GM12878 (cell line): ENCODE measurements around the gene TFF1. TPM values are rescaled to one million over a fixed set of nuclear protein-coding genes. Genes with fewer than 3 reads are reported as not detected.

Source experiments
- ATAC-seq: fragments of 200-7000 bp; cut with Tn5 transposase; 3 replicates; pipeline ENCODE4 v1.9.1; 2020; ENCODE audit warnings: mild to moderate bottlenecking, moderate library complexity
- BruUV-seq: library from RNA; stranded (reverse); fragments of 400-500 nt; replicated peaks from 2 replicates; lab custom pipeline; 2021; lab: Mats Ljungman, UMichigan
- CTCF ChIA-PET: fragments of 300-600 bp; sonication (Branson Sonifier 250); formaldehyde crosslinking; extraction: SDS; loops from one replicate; lab custom pipeline; 2021; ENCODE audit warnings: inconsistent platforms; lab: Yijun Ruan, JAX
- POLR2A ChIA-PET: fragments of 350-600 bp; formaldehyde crosslinking; extraction: SDS; loops from one replicate; lab custom pipeline; 2021; ENCODE audit warnings: inconsistent platforms; lab: Charles Lee
- RAD21 ChIA-PET: fragments of 300-600 bp; sonication (Branson Sonifier 250); formaldehyde crosslinking; loops from one replicate; lab custom pipeline; 2023; ENCODE audit warnings: antibody characterized with exemption; ENCODE audit not compliant: unreplicated experiment; lab: Charles Lee
- SMC1A ChIA-PET: fragments of 300-600 bp; sonication (Branson Sonifier 250); formaldehyde crosslinking; loops from one replicate; lab custom pipeline; 2023; ENCODE audit not compliant: unreplicated experiment, uncharacterized antibody; lab: Charles Lee
- DNase-seq: peaks from one replicate; pipeline ENCODE4 v3.0.0-alpha.2; 2011; ENCODE audit warnings: low read depth, low spot score
- FAIRE-seq: peaks from 3 replicates; lab custom pipeline; 2011; peaks lifted over from hg19 to GRCh38; lab: Jason Lieb, UNC
- H2AFZ ChIP-seq: 2 replicates; pipeline ENCODE4 v1.6.0; 2011; ENCODE audit warnings: low read depth, low read length, control low read depth; ENCODE audit not compliant: control insufficient read depth
- H3K27ac ChIP-seq: 2 replicates; pipeline ENCODE4 v1.5.1; 2011; ENCODE audit warnings: control low read depth; ENCODE audit not compliant: control insufficient read depth, insufficient read depth
- H3K27me3 ChIP-seq, 2 experiments: replicated peaks in 1 of 2; 2 replicates each; pipeline versions ENCODE4 v1.6.0 to v1.6.1; 2011; ENCODE audit warnings: low read length in 1 of 2; ENCODE audit not compliant: control insufficient read depth in 2 of 2, insufficient read depth in 2 of 2
- H3K36me3 ChIP-seq, 2 experiments: 2 replicates each; pipeline ENCODE4 v1.5.1; 2011; ENCODE audit warnings: low read length in 1 of 2; ENCODE audit not compliant: control insufficient read depth in 2 of 2, insufficient read depth in 2 of 2
- H3K4me1 ChIP-seq: 2 replicates; pipeline ENCODE4 v1.6.1; 2011; ENCODE audit warnings: mild to moderate bottlenecking, low read length, moderate library complexity, mixed read lengths; ENCODE audit not compliant: control insufficient read depth, insufficient read depth
- H3K4me2 ChIP-seq: 2 replicates; pipeline ENCODE4 v1.6.0; 2011; ENCODE audit warnings: control low read depth; ENCODE audit not compliant: control insufficient read depth, insufficient read depth
- H3K4me3 ChIP-seq: fragments of 200-600 bp; sonication (generic); 2 replicates; pipeline ENCODE4 v1.5.1; 2016
- H3K79me2 ChIP-seq: 2 replicates; pipeline ENCODE4 v1.6.0; 2011; ENCODE audit warnings: low read length; ENCODE audit not compliant: control insufficient read depth, insufficient read depth
- H3K9ac ChIP-seq: 2 replicates; pipeline ENCODE4 v1.8.0; 2011; ENCODE audit warnings: low read length, control low read depth, mixed read lengths; ENCODE audit not compliant: control insufficient read depth, insufficient read depth
- H3K9me3 ChIP-seq: replicated peaks from 3 replicates; pipeline ENCODE4 v1.5.1; 2011; ENCODE audit warnings: mild to moderate bottlenecking, low read length; ENCODE audit not compliant: control insufficient read depth, insufficient read depth
- H4K20me1 ChIP-seq: 2 replicates; pipeline ENCODE4 v1.6.0; 2011; ENCODE audit not compliant: control insufficient read depth, insufficient read depth
- BHLHE40 ChIP-seq, 2 experiments: fragments of 450-650 bp in 1 of 2; IDR thresholded peaks; 2 replicates each; pipeline ENCODE4 v1.6.1; 2011 to 2017; ENCODE audit warnings: low read depth in 2 of 2, borderline replicate concordance in 1 of 2, improper control_type of control experiment in 1 of 2, low read length in 1 of 2, mild to moderate bottlenecking in 1 of 2
- PRDM15 ChIP-seq: fragments of 450-650 bp; formaldehyde crosslinking; IDR thresholded peaks from 2 replicates; pipeline ENCODE4 v1.4.0; 2020; ENCODE audit warnings: mild to moderate bottlenecking, moderate library complexity
- ZNF217 ChIP-seq: fragments of 450-650 bp; IDR thresholded peaks from 2 replicates; pipeline ENCODE4 v1.6.1; 2017; ENCODE audit warnings: antibody characterized with exemption, mild to moderate bottlenecking
- ZNF622 ChIP-seq: fragments of 450-650 bp; IDR thresholded peaks from 2 replicates; pipeline ENCODE4 v1.6.1; 2017; ENCODE audit warnings: mild to moderate bottlenecking, inconsistent platforms
- WGBS: methylation state at CpG from one replicate; pipeline ENCODE4 v1.1.6; 2016; ENCODE audit warnings: low lambda C conversion rate; ENCODE audit not compliant: insufficient replicate concordance, insufficient coverage; ENCODE audit errors: missing lambda C conversion rate; 5-methylcytosine and 5-hydroxymethylcytosine counted together
- in situ Hi-C: fragments of 300-500 bp; cut with MboI; formaldehyde crosslinking; loops from 9 replicates; pipeline ENCODE4 v1.14.3; 2018; ENCODE audit warnings: mixed read lengths
- intact Hi-C: fragments of 100-400 bp; cut with micrococcal nuclease; formaldehyde crosslinking; loops from one replicate; pipeline ENCODE4 v1.14.2; 2022; ENCODE audit not compliant: unreplicated experiment
- polyA plus RNA-seq, 11 experiments: library from polyadenylated mRNA; depleted of rRNA in 4 of 11; unstranded in 6 of 11; stranded (reverse) in 5 of 11; fragments of >200 nt; fragmentation: Nextera tagmentation in 4 of 11; fragmentation: Illumina TruSeq in 1 of 11; extraction: Ambion mirVana in 4 of 11; extraction: Trizol in 1 of 11; gene quantifications; 1 replicate in 1 of 11; 2 replicates in 10 of 11; pipeline versions ENCODE4 v1.2.1 to v1.2.3, GENCODE V29; 2011 to 2016; ENCODE audit warnings: inconsistent platforms in 2 of 11, missing spikeins in 2 of 11, low read depth in 1 of 11
- total RNA-seq, 4 experiments: library from RNA; depleted of rRNA in 3 of 4; stranded (reverse); fragments of >200 nt in 3 of 4; fragmentation: Illumina TruSeq in 1 of 4; extraction: Trizol in 1 of 4; gene quantifications; 2 replicates each; pipeline versions ENCODE4 v1.2.1 to v1.2.3, GENCODE V29; 2013 to 2021

TFF1 gene
- total and polyA plus RNA-seq, 10 of the 15 experiments (the other 5 are each of a cell fraction or from before 2014, with no cell fraction given): 0.13 TPM; not detected in 9

GRCh38 chr21:42385619-42386018 is 19.3 kb upstream of the TFF1 start:
- ChIA-PET CTCF (interaction anchor here (1.1 to 1.6 kb wide), 3 partner anchors 10 to 219 kb away, joined by 3 read pairs; no protein-coding TSS in a partner anchor), RAD21 (no interaction called here)
- intact Hi-C loops: no loop called here
- ATAC-seq: no peak
- Histone ChIP-seq H3K4me1 (peaks cover 37% of the 10 kb centered on the region), H3K36me3 (no peaks in the 10 kb centered on the region), H3K27ac (no peak overlapping the region)
- no peak for TF ChIP-seq ZNF622
- TF ChIP-seq BHLHE40 (IDR thresholded peaks at IDR 0.05; ENCODE audit: borderline replicate concordance in 1 of 2, low read depth in 2 of 2, low read length in 1 of 2): no peak
- no peak for TF ChIP-seq ZNF217
- no peak for TF ChIP-seq PRDM15 (CRISPR knock-in tag)
- TF ChIP-seq, all 136 proteins: peak for 0
- Histone ChIP-seq H4K20me1 (no peaks in the 10 kb centered on the region), H3K79me2 (no peaks in the 10 kb centered on the region), H3K4me2 (no peak overlapping the region), H3K27me3 (no peaks in the 10 kb centered on the region), H3K9ac (no peak overlapping the region), H3K4me3 (no peak overlapping the region), H2AFZ (no peak overlapping the region), H3K9me3 (peaks cover 6% of the 10 kb centered on the region; the same call in 2 of the 3 replicates)
- in situ Hi-C loops: no loop called here
- FAIRE-seq (no peak), DNase-seq (no peak)
- 70% methylated on average over 5 of the region's 5 CpGs for whole genome bisulfite sequencing
- ChIA-PET SMC1A (interaction anchor here (1.5 to 2.0 kb wide), 2 partner anchors 11 to 35 kb away, joined by 4 to 10 read pairs; partner anchors contain the start of gene TMPRSS3), POLR2A (interaction anchor here (0.8 kb wide), 1 partner anchor 51 kb away, joined by 3 read pairs; no protein-coding TSS in a partner anchor)
- no TSS peak for BruUV-seq
